Neural progenitor cell (in vitro differentiated cells): ENCODE measurements around the gene ACE2.

Source experiments
- EZH2 ChIP-seq: fragments of 200-600 bp; sonication (generic); IDR thresholded peaks from 2 replicates; pipeline ENCODE4 v1.6.1; 2017; ENCODE audit warnings: antibody characterized with exemption, mild to moderate bottlenecking, moderate library complexity
- EZH2phosphoT487 ChIP-seq: fragments of 200-600 bp; sonication (generic); IDR thresholded peaks from 2 replicates; pipeline ENCODE4 v1.6.1; 2017; ENCODE audit warnings: antibody characterized with exemption
- TF ChIP-seq, protein P1 (sequence below): fragments of 200-600 bp; sonication (generic); IDR thresholded peaks from 2 replicates; pipeline ENCODE4 v1.5.1; 2017; ENCODE audit warnings: antibody characterized with exemption, mild to moderate bottlenecking

DNA sequence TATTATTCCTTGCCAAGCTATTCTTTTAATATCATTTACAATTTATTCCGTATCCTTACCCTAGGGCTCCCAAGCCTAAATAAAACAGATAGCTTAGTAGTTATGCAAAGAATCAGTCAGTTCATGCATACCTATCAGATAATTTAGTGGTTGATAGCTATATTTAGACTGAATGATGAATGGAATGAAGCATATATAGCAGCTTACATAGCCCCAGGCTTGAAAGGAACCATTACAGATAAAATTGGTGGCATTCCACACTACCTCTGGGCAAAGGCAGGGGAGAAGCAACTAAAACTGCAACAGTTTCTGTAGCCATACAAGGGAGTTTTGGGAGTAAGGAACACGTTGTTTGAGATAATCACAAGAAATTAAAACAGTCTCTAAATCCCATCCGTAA lies 2.7 kb downstream of the ACE2 start:
- TF ChIP-seq, protein P1, sequence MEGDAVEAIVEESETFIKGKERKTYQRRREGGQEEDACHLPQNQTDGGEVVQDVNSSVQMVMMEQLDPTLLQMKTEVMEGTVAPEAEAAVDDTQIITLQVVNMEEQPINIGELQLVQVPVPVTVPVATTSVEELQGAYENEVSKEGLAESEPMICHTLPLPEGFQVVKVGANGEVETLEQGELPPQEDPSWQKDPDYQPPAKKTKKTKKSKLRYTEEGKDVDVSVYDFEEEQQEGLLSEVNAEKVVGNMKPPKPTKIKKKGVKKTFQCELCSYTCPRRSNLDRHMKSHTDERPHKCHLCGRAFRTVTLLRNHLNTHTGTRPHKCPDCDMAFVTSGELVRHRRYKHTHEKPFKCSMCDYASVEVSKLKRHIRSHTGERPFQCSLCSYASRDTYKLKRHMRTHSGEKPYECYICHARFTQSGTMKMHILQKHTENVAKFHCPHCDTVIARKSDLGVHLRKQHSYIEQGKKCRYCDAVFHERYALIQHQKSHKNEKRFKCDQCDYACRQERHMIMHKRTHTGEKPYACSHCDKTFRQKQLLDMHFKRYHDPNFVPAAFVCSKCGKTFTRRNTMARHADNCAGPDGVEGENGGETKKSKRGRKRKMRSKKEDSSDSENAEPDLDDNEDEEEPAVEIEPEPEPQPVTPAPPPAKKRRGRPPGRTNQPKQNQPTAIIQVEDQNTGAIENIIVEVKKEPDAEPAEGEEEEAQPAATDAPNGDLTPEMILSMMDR: no peak
- TF ChIP-seq EZH2phosphoT487 (no peak), EZH2 (no peak)
